ENCODE measurements around the gene RNPC3. TPM values are rescaled to one million over a fixed set of nuclear protein-coding genes. Genes with fewer than 3 reads are reported as not detected.
"Not testable (repeated sequence)": the region's sequence is repeated elsewhere in the genome, so short reads cannot be mapped to it uniquely, and the experiment has no call there.

RNPC3 gene
- total RNA-seq, 1 donor from 2014 or later, result 15.9 TPM

DNA sequence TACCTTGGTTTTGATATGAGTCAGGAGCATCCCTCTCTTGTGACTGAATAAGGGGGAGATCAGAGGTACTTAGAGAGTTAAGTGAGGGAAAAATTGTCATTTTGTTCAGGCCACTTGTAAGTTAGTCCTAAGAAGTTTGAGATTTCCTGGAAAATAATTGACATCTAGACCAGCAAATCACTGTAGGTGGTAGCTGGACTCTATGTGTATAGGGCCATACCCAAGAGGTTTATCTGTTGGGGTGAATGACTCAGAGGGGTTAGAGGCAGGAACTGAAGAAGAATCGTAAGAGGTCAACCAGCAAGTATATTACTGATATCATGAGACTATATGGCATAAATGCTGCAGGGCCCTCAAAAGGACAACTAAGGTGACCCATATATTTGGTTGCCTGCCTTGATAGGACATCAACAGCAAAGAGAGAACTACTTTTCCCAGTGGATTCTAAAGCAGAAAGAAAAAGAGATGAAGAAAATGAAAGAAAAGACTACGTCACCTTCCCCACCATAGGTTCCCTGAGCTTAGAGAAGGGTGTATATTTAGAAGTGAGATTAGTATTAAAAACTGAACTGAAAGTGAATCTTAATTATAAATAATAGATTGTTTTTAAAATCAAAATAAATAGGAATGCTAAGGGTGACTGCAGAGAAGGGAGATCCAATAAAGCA is 8.0 kb upstream of the RNPC3 start:
- no peak overlapping the region for H3K4me3 Mint-ChIP-seq (ENCODE audit: low read depth)
- H3K4me1 Mint-ChIP-seq (ENCODE audit: low read depth), result peaks cover 22% of the 10 kb centered on the region
- intact Hi-C loops (cut with micrococcal nuclease), result no loop called here
- H3K36me3 Mint-ChIP-seq (ENCODE audit: low read depth), result no peaks in the 10 kb centered on the region
- no peak for DNase-seq (ENCODE audit: low spot score)
- H3K27me3 Mint-ChIP-seq (ENCODE audit: low read depth), result no peaks in the 10 kb centered on the region
- H3K9me3 Mint-ChIP-seq, result no peaks in the 10 kb centered on the region
- H3K27ac Mint-ChIP-seq, result no peak overlapping the region

DNA sequence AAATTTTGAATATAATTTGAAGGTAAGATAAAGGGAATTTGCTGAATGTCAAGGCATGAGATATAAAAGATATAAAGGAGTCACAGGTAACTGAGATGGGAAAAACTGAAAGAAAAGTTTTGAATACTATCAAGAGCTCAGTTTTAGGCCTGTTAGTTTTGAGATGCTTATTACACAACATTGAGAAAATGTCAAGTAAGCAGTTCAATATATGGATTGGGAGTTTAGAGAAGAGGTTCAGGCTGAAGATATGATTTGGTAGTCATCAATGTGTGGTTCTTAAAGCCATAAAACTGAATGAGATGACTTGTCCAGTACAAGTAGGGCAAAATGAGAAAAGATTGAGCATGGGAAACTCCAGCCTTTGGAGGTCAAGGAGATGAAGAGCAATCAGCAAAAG is 4.7 kb upstream of the RNPC3 start:
- no peak overlapping the region for H3K4me3 Mint-ChIP-seq (ENCODE audit: low read depth)
- intact Hi-C loops (cut with micrococcal nuclease), result loop anchor here (10.0 kb wide), 1 partner anchor 156 kb away; no protein-coding TSS in a partner anchor
- no peak for DNase-seq (ENCODE audit: low spot score)
- peaks cover 7% of the 10 kb centered on the region for H3K27me3 Mint-ChIP-seq (ENCODE audit: low read depth)
- no peaks in the 10 kb centered on the region for H3K36me3 Mint-ChIP-seq (ENCODE audit: low read depth)
- H3K27ac Mint-ChIP-seq, result no peak overlapping the region
- no peaks in the 10 kb centered on the region for H3K9me3 Mint-ChIP-seq
- peaks cover 24% of the 10 kb centered on the region for H3K4me1 Mint-ChIP-seq (ENCODE audit: low read depth)

DNA sequence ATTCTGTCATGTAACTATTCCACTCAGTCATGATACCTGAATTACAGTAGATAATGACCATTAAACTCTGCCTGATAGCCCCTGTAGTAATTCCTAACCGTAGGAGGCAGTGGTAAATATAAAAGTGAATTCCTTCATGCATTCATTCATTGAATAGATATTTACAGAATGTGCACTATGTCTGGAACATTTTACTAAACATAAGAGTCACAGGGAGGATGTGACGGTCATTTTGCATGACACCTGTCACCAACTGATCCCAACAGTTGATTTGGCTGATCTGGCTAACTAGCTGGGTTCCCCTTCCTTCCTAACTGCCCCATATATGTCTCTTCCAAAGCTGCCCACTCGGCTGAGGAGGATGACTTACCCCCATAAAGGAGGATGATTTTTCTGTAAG is 2.2 kb upstream of the RNPC3 start:
- H3K9me3 Mint-ChIP-seq, result no peaks in the 10 kb centered on the region
- DNase-seq (ENCODE audit: low spot score), result no peak
- H3K4me3 Mint-ChIP-seq (ENCODE audit: low read depth), result no peak overlapping the region
- intact Hi-C loops (cut with micrococcal nuclease), result loop anchor here (10.0 kb wide), 1 partner anchor 159 kb away; no protein-coding TSS in a partner anchor
- H3K27ac Mint-ChIP-seq, result no peak overlapping the region
- H3K27me3 Mint-ChIP-seq (ENCODE audit: low read depth), result peaks cover 7% of the 10 kb centered on the region
- peaks cover 24% of the 10 kb centered on the region for H3K4me1 Mint-ChIP-seq (ENCODE audit: low read depth)
- H3K36me3 Mint-ChIP-seq (ENCODE audit: low read depth), result peaks cover 8% of the 10 kb centered on the region

DNA sequence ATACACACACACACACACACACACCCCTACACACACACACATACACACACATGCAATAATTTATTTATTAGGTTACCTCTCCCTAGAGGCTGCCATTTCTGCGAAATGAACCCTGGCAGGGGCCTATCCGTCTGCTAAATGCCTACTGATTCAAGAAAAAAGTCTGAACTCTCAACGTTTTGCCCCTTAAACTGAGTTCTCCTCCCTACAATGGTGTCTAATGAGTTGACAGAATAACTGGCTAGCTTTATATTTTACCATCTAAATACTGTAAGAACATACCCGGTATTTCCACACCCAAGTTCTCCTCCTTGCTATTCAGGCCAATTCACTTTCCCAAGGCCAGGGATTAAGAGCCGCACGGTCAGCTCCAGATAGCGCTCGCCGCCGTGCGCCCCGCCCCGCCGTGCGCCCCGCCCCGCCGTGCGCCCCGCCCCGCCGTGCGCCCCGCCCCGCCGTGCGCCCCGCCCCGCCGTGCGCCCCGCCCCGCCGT is 339 bp upstream of the RNPC3 start:
- Mint-ChIP-seq H3K4me1 (ENCODE audit: low read depth) (peaks cover 40% of the 10 kb centered on the region), H3K27ac (peak overlapping the region; percentile 62), H3K27me3 (ENCODE audit: low read depth) (peaks cover 7% of the 10 kb centered on the region), H3K36me3 (ENCODE audit: low read depth) (peaks cover 23% of the 10 kb centered on the region), H3K4me3 (ENCODE audit: low read depth) (peak overlapping the region; percentile 76), H3K9me3 (no peaks in the 10 kb centered on the region)
- intact Hi-C loops (cut with micrococcal nuclease), result loop anchor here (10.0 kb wide), 1 partner anchor 160 kb away; no protein-coding TSS in a partner anchor
- no peak for DNase-seq (ENCODE audit: low spot score)

DNA sequence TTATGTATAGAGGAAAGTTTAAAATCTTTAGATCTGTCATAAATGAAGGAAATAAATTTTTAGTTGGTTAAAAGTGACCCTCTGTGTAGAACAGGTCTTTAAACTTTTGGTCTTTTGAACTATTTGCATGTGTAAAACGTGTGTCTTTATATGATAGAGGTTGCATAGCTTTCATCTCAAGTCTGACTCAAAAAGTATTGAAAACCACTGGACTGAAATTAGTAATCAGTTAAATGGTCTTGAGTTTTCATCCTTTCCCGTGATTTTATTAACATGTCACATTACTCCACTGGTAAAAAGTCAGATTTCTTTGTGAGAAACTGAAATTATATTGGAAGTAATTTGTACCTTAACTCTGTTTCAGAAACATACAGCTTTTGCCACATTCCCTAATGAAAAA is 1.8 kb downstream of the RNPC3 start:
- no peaks in the 10 kb centered on the region for H3K9me3 Mint-ChIP-seq
- intact Hi-C loops (cut with micrococcal nuclease), result loop anchor here (10.0 kb wide), 1 partner anchor 163 kb away; no protein-coding TSS in a partner anchor
- peaks cover 56% of the 10 kb centered on the region for H3K4me1 Mint-ChIP-seq (ENCODE audit: low read depth)
- no peak for DNase-seq (ENCODE audit: low spot score)
- peaks cover 41% of the 10 kb centered on the region for H3K36me3 Mint-ChIP-seq (ENCODE audit: low read depth)
- H3K27me3 Mint-ChIP-seq (ENCODE audit: low read depth), result peaks cover 7% of the 10 kb centered on the region
- H3K4me3 Mint-ChIP-seq (ENCODE audit: low read depth), result peak overlapping the region; percentile 81
- peak overlapping the region; percentile 73 for H3K27ac Mint-ChIP-seq

DNA sequence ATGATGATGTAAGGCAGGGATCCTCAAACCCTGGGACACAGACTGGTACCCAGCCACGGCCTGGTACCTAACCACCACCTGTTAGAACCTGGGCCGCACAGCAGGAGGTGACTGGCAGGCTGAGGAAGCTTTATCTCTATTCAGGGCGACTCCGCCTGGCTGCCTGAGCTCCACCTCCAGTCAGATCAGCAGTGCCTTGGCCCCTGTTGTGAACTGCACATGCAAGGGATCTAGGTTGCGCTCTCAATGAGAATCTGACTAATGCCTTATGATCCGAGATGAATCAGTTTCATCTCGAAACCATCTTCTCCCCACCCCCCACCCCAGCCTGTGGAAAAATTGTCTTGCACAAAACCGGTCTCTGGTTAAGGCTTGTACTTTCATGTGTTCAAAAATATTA is 4.2 kb downstream of the RNPC3 start:
- H3K36me3 Mint-ChIP-seq (ENCODE audit: low read depth), result peaks cover 55% of the 10 kb centered on the region
- no peak overlapping the region for H3K27ac Mint-ChIP-seq
- no peaks in the 10 kb centered on the region for H3K27me3 Mint-ChIP-seq (ENCODE audit: low read depth)
- no peak for DNase-seq (ENCODE audit: low spot score)
- H3K9me3 Mint-ChIP-seq, result no peaks in the 10 kb centered on the region
- intact Hi-C loops (cut with micrococcal nuclease), result loop anchor here (10.0 kb wide), 1 partner anchor 165 kb away; no protein-coding TSS in a partner anchor
- no peak overlapping the region for H3K4me3 Mint-ChIP-seq (ENCODE audit: low read depth)
- H3K4me1 Mint-ChIP-seq (ENCODE audit: low read depth), result peaks cover 58% of the 10 kb centered on the region

DNA sequence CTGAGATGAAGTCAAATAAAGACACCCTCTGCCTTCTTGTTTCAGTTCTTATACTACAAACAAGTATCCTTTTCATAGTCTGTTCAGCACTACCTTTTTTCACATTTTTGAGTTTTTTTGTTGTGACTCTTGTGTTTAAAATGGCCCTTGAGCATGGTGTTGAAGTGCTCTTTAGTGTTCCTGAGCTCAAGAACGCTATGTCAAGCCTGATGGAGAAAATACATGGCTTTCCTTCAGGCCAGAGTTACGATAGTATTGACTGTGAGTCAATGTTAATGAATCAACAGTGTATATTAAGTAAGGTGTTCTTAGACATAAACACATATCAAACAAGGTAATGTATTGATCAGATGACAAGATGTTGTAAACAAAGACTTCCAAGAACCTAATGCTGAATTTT is 12.7 kb downstream of the RNPC3 start:
- no peak for DNase-seq (ENCODE audit: low spot score)
- H3K27me3 Mint-ChIP-seq (ENCODE audit: low read depth), result no peaks in the 10 kb centered on the region

DNA sequence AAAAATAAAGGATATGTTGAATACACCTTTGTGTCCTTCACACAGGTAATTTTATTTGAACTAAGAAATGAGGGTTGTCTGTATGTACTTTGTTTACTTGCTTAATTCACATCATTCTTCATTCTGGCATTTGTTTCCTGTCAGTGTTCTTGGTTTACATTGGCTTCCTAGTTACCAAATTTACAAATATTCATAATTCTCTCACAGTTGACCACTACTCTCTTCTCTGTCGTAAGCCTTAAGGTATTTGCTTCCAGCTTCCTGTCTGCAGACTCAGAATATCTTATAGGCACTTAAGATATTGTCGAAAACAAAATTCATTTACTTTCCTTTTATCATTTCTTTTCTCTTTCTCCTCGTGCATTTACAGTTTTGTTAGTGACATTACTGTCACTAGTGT is 15.9 kb downstream of the RNPC3 start:
- Mint-ChIP-seq H3K4me3 (ENCODE audit: low read depth) (no peak overlapping the region), H3K27me3 (ENCODE audit: low read depth) (no peaks in the 10 kb centered on the region), H3K9me3 (no peaks in the 10 kb centered on the region), H3K36me3 (ENCODE audit: low read depth) (peaks cover 53% of the 10 kb centered on the region), H3K27ac (no peak overlapping the region), H3K4me1 (ENCODE audit: low read depth) (peaks cover 3% of the 10 kb centered on the region)
- DNase-seq (ENCODE audit: low spot score), result no peak
- intact Hi-C loops (cut with micrococcal nuclease), result no loop called here

More for the DNA sequence above, 12.7 kb downstream of the RNPC3 start:
- intact Hi-C loops (cut with micrococcal nuclease), result no loop called here
- peaks cover 55% of the 10 kb centered on the region for H3K36me3 Mint-ChIP-seq (ENCODE audit: low read depth)
- H3K9me3 Mint-ChIP-seq, result no peaks in the 10 kb centered on the region
- H3K4me1 Mint-ChIP-seq (ENCODE audit: low read depth), result peaks cover 5% of the 10 kb centered on the region
- H3K4me3 Mint-ChIP-seq (ENCODE audit: low read depth), result no peak overlapping the region
- H3K27ac Mint-ChIP-seq, result no peak overlapping the region

DNA sequence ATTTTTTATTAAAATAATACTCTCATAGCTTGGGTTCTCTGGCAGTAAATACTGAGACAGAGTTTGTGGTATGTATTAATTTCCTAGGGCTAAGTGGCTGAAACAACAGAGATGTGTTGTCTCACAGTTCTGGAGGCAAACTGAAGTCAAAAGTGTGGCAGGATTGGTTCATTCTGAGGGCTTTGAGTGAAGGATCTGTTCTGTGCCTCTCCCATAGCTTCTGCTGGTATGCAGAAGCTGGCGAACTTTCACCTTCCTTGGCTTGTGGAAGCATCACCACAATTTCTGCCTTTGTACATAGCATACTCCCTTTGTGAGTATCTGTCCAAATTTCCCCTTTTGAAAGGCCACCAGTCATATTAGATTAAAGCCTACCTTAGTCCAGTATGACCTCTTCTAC is 21.0 kb downstream of the RNPC3 start:
- H3K36me3 Mint-ChIP-seq (ENCODE audit: low read depth), result peaks cover 55% of the 10 kb centered on the region
- H3K4me1 Mint-ChIP-seq (ENCODE audit: low read depth), result peaks cover 3% of the 10 kb centered on the region
- intact Hi-C loops (cut with micrococcal nuclease), result no loop called here
- no peak overlapping the region for H3K4me3 Mint-ChIP-seq (ENCODE audit: low read depth)
- no peaks in the 10 kb centered on the region for H3K27me3 Mint-ChIP-seq (ENCODE audit: low read depth)
- H3K27ac Mint-ChIP-seq, result no peak overlapping the region
- no peaks in the 10 kb centered on the region for H3K9me3 Mint-ChIP-seq
- no peak for DNase-seq (ENCODE audit: low spot score)

DNA sequence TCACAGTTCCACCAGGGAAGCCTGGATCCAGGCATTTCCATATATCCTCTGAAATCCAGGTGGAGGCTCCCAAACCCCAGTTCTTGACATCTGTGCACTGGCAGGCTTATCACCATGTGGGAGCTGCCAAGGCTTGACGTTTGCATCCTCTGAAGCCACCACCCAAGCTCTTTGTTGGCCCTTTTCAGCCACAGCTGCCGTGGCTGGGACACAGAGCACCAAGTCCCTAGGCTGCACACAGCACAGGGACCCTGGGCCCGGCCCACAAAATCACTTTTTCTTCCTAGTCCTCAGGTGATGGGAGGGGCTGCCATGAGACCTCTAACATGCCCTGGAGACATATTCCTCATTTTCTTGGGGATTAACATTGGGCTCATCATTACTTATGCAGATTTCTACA is 22.3 kb downstream of the RNPC3 start:
- no peak overlapping the region for H3K4me3 Mint-ChIP-seq (ENCODE audit: low read depth)
- H3K4me1 Mint-ChIP-seq (ENCODE audit: low read depth), result no peaks in the 10 kb centered on the region
- intact Hi-C loops (cut with micrococcal nuclease), result no loop called here
- no peak overlapping the region for H3K27ac Mint-ChIP-seq
- H3K36me3 Mint-ChIP-seq (ENCODE audit: low read depth), result peaks cover 52% of the 10 kb centered on the region
- no peaks in the 10 kb centered on the region for H3K9me3 Mint-ChIP-seq
- DNase-seq (ENCODE audit: low spot score), result no peak
- H3K27me3 Mint-ChIP-seq (ENCODE audit: low read depth), result no peaks in the 10 kb centered on the region

DNA sequence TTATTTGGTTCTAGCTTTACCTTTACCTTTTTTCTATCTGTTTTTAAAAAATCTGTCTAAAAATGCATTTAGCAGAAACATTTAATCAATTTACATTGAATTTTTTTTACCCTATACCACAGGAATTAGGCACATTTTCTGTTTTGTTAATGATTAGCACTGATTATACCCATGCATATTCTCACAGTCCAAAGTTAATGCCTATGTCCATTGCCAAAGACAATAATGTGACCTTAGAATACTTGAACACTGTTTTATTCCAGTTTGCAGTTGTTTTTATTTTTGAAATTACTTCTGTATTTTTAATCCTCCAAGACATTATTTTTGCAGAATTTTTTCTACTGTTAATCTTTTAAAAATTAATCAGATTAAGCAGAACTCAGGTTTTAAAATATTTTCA is 34.9 kb downstream of the RNPC3 start:
- H3K4me1 Mint-ChIP-seq (ENCODE audit: low read depth), result peaks cover 10% of the 10 kb centered on the region
- no peak for DNase-seq (ENCODE audit: low spot score)
- H3K27ac Mint-ChIP-seq, result no peak overlapping the region
- intact Hi-C loops (cut with micrococcal nuclease), result no loop called here
- no peak overlapping the region for H3K4me3 Mint-ChIP-seq (ENCODE audit: low read depth)
- H3K36me3 Mint-ChIP-seq (ENCODE audit: low read depth), result peaks cover 17% of the 10 kb centered on the region
- H3K9me3 Mint-ChIP-seq, result no peaks in the 10 kb centered on the region
- no peaks in the 10 kb centered on the region for H3K27me3 Mint-ChIP-seq (ENCODE audit: low read depth)

DNA sequence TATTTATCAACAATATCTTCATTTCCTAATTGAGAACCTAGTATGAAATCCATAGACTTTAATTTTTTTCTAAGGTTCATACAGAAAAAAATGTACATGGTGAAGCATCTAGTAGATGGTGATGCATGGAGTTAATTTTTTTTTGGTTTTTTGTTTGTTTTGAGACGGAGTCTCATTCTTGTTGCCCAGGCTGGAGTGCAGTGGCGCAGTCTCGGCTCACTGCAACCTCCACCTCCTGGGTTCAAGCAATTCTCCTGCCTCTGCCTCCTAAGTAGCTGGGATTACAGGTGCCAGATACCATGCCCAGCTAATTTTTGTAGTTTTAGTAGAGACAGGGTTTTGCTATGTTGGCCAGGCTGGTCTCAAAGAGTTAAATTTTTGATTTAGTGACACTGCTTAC is 35.6 kb downstream of the RNPC3 start:
- H3K4me1 Mint-ChIP-seq (ENCODE audit: low read depth); intact Hi-C loops (cut with micrococcal nuclease): not testable (repeated sequence)

DNA sequence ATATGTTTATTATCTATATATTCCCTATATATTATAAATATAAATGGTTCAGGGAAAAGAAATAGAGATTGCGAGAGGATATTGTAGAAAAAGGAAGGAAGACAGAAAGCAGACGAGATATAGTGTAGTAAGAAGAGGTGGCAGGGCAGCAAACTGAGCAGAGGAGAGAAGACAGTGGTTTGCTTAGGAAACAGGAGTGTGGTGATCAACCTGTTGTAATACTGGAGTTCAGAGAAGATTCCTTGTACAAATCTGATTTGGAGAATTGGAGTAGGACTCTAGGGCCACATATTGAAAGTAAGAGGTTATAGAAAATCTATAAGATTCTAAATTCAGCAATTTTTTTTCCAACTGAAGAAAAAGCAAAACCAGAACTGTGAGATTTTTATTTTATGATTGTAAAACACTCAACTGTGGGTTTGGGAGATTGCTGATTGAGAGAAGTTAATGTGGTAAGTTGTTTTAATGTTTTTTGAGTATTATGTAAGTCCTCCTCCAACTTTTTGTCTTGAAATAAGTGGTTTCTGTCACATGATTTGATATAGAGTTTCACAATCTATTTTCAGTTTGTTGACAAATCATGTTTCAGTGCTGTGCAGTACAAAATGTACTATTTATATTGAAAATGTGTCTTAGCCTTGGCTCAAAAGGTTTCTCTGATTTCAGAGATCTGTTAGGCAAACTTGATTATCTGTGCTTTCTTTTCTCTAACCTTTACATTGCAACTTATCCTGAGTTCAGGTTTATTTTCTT is 36.3 kb downstream of the RNPC3 start:
- no peak for DNase-seq (ENCODE audit: low spot score)
- Mint-ChIP-seq H3K27me3 (ENCODE audit: low read depth) (no peaks in the 10 kb centered on the region), H3K4me1 (ENCODE audit: low read depth) (peaks cover 7% of the 10 kb centered on the region), H3K4me3 (ENCODE audit: low read depth) (no peak overlapping the region), H3K27ac (no peak overlapping the region), H3K9me3 (no peaks in the 10 kb centered on the region), H3K36me3 (ENCODE audit: low read depth) (peaks cover 5% of the 10 kb centered on the region)
- intact Hi-C loops (cut with micrococcal nuclease), result no loop called here

More for the DNA sequence above, 35.6 kb downstream of the RNPC3 start:
- not testable (repeated sequence) for H3K27me3 Mint-ChIP-seq (ENCODE audit: low read depth); H3K9me3 Mint-ChIP-seq; H3K27ac Mint-ChIP-seq; H3K4me3 Mint-ChIP-seq (ENCODE audit: low read depth); DNase-seq (ENCODE audit: low spot score)
- peaks cover 10% of the 10 kb centered on the region for H3K36me3 Mint-ChIP-seq (ENCODE audit: low read depth)

All from activated T-helper 2 cell treated with anti-CD3 and anti-CD28 coated beads, Interferon-gamma antibody, Interleukin-2, Interleukin-4, amounts not matched to agents 10 μg/mL and 5 μg/mL and 100 μg/mL, durations not matched to agents 14 hours and 24 hours and 36 hours (primary cell).